GM21737 (cell line): ENCODE measurements around the gene TOLLIP.
"Not testable (repeated sequence)": the region's sequence is repeated elsewhere in the genome, so short reads cannot be mapped to it uniquely, and the experiment has no call there.

Experiments used
- ATAC-seq: cut with Tn5 transposase; IDR thresholded peaks from one replicate; pipeline ENCODE4 v1.9.1; 2021; ENCODE audit warnings: mild to moderate bottlenecking, moderate library complexity; ENCODE audit not compliant: unreplicated experiment

TOLLIP gene

DNA sequence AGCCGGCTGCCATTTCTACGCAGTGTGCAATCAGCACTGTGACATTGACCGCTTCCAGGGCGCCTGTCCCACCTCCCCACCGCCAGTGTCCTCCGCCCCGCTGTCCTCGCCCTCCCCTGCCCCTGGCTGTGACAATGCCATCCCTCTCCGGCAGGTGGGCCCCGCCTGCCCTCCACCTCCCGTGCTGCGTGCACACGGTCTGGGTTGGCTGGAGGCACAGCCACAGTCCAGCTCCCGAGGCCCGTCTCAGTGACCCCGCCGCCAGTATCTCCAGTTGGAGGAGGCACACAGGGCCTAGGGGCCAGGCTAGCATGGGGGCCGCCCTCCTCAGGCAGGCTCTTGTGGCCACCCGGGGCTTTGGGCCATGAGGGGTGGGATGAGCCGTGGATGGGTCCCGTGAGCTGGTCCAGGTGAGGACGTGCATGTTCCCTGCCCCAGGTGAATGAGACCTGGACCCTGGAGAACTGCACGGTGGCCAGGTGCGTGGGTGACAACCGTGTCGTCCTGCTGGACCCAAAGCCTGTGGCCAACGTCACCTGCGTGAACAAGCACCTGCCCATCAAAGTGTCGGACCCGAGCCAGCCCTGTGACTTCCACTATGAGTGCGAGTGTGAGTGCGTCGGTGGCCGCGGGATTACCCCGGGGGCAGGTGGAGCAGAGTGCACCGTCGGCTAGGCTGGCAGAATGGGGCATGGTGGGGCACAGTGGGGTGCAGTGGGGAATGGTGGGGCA lies 56.9 kb downstream of the TOLLIP start:
- ATAC-seq: no peak

DNA sequence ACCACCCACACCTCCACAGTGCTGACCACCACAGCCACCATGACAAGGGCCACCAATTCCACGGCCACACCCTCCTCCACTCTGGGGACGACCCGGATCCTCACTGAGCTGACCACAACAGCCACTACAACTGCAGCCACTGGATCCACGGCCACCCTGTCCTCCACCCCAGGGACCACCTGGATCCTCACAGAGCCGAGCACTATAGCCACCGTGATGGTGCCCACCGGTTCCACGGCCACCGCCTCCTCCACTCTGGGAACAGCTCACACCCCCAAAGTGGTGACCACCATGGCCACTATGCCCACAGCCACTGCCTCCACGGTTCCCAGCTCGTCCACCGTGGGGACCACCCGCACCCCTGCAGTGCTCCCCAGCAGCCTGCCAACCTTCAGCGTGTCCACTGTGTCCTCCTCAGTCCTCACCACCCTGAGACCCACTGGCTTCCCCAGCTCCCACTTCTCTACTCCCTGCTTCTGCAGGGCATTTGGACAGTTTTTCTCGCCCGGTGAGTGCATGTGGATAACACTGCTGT lies 58.1 kb downstream of the TOLLIP start:
- no peak for ATAC-seq

DNA sequence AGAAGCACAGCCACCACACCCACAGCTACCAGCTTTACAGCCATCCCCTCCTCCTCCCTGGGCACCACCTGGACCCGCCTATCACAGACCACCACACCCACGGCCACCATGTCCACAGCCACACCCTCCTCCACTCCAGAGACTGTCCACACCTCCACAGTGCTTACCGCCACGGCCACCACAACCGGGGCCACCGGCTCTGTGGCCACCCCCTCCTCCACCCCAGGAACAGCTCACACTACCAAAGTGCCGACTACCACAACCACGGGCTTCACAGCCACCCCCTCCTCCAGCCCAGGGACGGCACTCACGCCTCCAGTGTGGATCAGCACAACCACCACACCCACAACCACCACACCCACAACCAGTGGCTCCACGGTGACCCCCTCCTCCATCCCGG lies 59.0 kb downstream of the TOLLIP start:
- ATAC-seq: not testable (repeated sequence)

DNA sequence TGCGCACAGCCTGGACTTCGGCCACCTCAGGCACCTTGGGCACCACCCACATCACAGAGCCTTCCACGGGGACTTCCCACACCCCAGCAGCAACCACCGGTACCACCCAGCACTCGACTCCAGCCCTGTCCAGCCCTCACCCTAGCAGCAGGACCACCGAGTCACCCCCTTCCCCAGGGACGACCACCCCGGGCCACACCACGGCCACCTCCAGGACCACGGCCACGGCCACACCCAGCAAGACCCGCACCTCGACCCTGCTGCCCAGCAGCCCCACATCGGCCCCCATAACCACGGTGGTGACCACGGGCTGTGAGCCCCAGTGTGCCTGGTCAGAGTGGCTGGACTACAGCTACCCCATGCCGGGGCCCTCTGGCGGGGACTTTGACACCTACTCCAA lies 60.5 kb downstream of the TOLLIP start:
- ATAC-seq: not testable (repeated sequence)

DNA sequence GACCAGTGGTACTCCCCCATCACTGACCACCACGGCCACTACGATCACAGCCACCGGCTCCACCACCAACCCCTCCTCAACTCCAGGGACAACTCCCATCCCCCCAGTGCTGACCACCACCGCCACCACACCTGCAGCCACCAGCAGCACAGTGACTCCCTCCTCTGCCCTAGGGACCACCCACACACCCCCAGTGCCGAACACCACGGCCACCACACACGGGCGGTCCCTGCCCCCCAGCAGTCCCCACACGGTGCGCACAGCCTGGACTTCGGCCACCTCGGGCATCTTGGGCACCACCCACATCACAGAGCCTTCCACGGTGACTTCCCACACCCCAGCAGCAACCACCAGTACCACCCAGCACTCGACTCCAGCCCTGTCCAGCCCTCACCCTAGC lies 62.4 kb downstream of the TOLLIP start:
- not testable (repeated sequence) for ATAC-seq

DNA sequence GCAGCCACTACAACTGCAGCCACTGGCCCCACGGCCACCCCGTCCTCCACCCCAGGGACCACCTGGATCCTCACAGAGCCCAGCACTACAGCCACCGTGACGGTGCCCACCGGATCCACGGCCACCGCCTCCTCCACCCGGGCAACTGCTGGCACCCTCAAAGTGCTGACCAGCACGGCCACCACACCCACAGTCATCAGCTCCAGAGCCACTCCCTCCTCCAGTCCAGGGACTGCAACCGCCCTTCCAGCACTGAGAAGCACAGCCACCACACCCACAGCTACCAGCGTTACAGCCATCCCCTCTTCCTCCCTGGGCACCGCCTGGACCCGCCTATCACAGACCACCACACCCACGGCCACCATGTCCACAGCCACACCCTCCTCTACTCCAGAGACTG lies 63.1 kb downstream of the TOLLIP start:
- not testable (repeated sequence) for ATAC-seq

DNA sequence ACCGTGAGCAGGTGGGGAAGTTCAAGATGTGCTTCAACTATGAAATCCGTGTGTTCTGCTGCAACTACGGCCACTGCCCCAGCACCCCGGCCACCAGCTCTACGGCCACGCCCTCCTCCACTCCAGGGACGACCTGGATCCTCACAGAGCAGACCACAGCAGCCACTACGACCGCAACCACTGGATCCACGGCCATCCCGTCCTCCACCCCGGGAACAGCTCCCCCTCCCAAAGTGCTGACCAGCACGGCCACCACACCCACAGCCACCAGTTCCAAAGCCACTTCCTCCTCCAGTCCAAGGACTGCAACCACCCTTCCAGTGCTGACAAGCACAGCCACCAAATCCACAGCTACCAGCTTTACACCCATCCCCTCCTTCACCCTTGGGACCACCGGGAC lies 63.7 kb downstream of the TOLLIP start:
- not testable (repeated sequence) for ATAC-seq

DNA sequence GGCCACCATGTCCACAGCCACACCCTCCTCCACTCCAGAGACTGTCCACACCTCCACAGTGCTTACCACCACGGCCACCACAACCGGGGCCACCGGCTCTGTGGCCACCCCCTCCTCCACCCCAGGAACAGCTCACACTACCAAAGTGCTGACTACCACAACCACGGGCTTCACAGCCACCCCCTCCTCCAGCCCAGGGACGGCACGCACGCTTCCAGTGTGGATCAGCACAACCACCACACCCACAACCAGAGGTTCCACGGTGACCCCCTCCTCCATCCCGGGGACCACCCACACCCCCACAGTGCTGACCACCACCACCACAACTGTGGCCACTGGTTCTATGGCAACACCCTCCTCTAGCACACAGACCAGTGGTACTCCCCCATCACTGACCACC lies 64.9 kb downstream of the TOLLIP start:
- not testable (repeated sequence) for ATAC-seq

DNA sequence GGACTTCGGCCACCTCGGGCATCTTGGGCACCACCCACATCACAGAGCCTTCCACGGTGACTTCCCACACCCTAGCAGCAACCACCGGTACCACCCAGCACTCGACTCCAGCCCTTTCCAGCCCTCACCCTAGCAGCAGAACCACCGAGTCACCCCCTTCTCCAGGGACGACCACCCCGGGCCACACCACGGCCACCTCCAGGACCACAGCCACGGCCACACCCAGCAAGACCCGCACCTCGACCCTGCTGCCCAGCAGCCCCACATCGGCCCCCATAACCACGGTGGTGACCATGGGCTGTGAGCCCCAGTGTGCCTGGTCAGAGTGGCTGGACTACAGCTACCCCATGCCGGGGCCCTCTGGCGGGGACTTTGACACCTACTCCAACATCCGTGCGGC lies 65.9 kb downstream of the TOLLIP start:
- not testable (repeated sequence) for ATAC-seq

DNA sequence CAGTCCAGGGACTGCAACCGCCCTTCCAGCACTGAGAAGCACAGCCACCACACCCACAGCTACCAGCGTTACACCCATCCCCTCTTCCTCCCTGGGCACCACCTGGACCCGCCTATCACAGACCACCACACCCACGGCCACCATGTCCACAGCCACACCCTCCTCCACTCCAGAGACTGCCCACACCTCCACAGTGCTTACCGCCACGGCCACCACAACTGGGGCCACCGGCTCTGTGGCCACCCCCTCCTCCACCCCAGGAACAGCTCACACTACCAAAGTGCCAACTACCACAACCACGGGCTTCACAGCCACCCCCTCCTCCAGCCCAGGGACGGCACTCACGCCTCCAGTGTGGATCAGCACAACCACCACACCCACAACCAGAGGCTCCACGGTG lies 66.7 kb downstream of the TOLLIP start:
- ATAC-seq: not testable (repeated sequence)

DNA sequence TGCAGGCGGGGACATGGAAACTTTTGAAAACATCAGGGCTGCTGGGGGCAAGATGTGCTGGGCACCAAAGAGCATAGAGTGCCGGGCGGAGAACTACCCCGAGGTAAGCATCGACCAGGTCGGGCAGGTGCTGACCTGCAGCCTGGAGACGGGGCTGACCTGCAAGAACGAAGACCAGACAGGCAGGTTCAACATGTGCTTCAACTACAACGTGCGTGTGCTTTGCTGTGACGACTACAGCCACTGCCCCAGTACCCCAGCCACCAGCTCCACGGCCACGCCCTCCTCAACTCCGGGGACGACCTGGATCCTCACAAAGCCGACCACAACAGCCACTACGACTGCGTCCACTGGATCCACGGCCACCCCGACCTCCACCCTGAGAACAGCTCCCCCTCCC lies 67.1 kb downstream of the TOLLIP start:
- no peak for ATAC-seq

DNA sequence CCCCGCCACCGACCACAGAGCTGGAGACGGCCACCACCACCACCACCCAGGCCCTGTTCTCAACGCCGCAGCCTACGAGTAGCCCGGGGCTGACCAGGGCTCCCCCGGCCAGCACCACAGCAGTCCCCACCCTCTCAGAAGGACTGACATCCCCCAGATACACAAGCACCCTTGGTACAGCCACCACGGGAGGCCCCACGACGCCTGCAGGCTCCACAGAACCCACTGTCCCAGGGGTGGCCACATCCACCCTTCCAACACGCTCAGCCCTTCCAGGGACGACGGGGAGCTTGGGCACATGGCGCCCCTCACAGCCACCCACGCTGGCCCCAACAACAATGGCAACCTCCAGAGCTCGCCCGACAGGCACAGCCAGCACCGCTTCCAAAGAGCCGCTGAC lies 67.7 kb downstream of the TOLLIP start:
- ATAC-seq: no peak

DNA sequence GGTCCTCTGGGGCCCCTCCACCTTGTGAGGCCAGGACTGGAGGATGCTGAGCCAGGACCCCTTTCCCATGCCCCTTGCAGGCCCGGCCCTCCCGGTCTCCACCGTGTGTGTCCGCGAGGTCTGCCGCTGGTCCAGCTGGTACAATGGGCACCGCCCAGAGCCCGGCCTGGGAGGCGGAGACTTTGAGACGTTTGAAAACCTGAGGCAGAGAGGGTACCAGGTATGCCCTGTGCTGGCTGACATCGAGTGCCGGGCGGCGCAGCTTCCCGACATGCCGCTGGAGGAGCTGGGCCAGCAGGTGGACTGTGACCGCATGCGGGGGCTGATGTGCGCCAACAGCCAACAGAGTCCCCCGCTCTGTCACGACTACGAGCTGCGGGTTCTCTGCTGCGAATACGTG lies 68.7 kb downstream of the TOLLIP start:
- no peak for ATAC-seq

DNA sequence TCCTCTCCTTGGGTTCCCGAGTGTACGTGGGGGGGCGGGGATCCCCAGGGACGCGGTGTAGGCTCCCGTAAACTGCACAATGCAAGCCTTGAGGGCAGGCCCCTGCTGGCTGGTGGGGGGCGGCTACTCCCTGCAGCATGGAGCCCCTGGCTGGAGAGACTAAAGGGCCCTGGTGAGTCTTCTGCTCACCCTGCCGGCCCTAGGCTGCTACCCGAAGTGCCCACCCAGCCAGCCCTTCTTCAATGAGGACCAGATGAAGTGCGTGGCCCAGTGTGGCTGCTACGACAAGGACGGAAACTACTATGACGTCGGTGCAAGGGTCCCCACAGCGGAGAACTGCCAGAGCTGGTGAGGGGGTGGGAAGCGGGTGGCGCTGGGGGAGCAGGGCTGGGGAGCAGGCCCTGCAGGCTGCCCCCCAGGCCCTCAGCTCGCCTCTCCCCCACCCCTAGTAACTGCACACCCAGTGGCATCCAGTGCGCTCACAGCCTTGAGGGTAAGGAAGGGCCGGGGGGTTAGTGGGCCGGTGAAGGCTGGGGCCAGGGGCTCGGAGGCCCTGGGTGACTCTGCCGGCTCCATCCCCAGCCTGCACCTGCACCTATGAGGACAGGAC lies 69.7 kb downstream of the TOLLIP start:
- ATAC-seq: no peak

DNA sequence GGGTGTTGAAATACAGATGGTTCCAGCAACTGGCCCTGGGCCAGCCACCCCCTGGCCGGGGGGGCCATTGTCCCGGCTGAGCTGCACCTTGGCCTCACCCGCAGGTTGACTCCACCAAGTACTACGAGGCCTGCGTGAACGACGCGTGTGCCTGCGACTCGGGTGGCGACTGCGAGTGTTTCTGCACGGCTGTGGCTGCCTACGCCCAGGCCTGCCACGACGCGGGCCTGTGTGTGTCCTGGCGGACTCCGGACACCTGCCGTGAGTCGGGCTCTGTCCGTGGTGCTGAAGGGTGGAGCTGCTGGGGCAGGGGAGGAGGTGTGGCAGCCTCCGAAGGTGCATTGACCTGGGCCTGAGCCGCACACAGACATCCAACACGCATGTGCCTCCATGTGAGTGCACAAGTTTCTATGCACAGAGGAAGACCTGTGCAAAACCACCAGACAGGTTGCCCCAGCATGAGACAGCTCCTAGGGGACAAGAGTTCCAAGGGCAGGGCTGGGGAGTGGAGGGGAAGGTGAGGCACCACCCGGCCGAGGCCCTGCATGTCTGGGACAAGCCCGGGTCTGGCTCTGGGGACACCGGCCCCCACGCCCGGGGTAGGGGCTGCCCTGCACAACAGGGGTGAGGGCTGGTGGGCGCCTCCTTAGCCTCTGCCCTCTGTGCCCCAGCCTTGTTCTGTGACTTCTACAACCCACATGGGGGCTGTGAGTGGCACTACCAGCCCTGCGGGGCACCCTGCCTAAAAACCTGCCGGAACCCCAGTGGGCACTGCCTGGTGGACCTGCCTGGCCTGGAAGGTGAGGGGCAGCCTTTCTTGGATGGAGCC lies 70.5 kb downstream of the TOLLIP start:
- no peak for ATAC-seq

DNA sequence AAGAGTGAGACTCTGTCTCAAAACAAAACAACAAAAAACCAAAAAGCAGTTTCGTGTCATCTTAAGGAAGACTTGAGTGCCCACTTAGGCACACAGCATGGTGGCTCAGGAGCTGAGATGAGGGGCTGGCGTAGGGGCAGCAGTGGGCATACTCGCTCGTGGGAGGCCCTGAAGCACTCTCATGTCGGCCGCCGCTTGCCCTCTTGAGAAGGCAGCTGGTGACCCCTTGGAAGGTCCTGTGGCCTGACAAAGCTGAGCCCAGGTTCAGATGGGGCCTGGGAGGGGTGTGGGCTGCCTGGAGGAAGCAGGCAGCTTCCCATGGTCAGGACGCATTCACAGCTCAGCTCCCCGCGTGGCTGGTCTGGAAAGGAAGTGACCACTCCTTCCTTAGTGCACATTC lies 71.6 kb downstream of the TOLLIP start:
- ATAC-seq: no peak

DNA sequence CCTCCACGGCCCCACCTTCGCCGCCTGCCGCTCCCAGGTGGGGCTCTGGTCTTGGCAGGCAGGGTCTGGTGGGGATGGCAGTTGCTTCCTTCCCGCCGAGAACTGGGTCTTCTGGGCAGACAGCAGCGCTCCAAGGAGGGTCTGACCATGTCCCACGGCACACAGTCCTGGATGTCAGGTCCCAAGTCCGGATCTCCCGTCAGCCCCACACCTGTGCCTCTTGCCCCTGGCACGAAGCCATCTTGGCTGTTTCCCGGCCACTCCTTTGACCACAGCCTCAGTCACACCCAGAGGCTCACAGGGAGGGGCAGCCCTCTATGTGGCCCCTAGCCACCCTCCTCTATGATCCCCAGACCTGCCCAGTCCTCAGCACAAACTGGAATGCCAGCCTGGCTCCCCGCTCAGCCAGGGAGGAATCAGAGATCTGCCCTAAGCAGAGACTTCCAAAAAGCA lies 72.3 kb downstream of the TOLLIP start:
- no peak for ATAC-seq

DNA sequence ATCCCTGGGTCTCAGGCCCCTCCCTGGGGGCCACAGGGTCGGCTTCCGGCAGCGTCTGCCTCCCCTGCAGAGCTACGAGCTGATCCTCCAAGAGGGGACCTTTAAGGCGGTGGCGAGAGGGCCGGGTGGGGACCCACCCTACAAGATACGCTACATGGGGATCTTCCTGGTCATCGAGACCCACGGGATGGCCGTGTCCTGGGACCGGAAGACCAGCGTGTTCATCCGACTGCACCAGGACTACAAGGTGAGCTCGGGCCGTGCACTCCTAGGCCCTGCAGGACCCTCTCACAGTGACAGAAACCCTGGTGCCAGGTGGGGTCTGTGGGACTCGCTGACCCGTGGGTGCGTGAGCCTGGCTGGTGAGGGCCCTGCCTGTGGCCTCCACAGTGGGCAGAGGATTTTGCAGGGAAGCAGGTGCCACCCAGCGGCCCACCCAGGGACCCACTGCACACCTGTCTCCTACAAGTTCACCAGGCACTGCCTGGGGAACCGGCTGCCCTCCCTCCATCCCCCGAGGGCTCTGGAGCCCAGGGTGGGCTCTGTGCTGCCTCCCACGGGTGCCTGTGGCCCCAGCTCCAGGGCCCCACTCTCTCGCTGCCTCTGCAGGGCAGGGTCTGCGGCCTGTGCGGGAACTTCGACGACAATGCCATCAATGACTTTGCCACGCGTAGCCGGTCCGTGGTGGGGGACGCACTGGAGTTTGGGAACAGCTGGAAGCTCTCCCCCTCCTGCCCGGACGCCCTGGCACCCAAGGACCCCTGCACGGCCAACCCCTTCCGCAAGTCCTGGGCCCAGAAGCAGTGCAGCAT lies 72.9 kb downstream of the TOLLIP start:
- no peak for ATAC-seq

DNA sequence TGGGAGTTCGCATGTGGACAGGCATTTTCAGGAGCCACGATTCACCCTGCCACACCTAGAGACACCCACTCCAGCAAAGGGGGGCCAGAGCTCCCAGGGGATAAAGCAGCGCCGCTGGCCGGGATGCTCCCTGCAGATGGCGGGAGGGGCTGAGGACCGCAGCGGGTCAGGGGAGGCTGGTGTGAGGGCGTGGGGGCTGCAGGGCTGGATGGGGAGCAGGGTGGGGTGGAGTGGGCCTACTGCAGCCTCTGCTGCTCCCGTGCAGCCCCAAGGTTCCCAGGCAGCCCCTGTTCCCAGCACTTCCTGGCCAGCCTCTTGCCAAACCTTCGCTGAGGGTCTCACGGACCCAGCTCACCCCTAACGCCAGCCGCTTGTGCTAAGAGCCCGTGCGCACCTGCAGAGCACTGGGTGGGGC lies 73.5 kb downstream of the TOLLIP start:
- no peak for ATAC-seq

DNA sequence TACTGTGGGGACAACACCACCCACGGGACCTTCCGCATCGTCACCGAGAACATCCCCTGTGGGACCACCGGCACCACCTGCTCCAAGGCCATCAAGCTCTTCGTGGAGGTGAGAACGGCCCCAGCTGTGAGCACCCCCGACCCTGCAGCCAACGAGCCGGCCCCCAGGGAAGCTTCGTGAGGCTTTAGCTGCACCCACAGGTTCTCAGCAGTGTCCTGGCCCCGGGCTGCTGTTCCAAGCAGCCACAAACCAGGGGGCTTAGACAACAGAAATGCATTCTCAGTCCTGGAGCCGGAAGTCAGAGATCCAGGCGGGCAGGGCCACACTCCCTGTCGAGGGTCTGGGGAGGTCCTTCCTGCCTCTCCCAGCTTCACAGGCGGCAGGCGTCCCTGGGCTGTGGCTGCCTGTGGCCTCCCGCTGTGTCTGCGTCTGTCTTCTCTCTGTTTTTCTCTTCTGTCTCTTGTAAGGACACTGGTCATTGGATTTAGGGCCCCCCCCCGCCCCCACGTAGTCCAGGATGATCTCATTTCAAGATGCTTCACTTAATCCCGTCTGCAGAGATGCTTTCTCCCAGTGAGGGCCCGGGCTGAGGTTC lies 74.0 kb downstream of the TOLLIP start:
- no peak for ATAC-seq
